WTC11 (cell line): Measurements from ENCODE around the gene MAPK14. TPM values are rescaled to one million over a fixed set of nuclear protein-coding genes. Genes with fewer than 3 reads are reported as not detected.
A peak's percentile ranks its signal among the peaks of the same experiment; 100 is the strongest.
"Not testable (repeated sequence)": the region's sequence is repeated elsewhere in the genome, so short reads cannot be mapped to it uniquely, and the experiment has no call there.

ENCODE experiments used
- ATAC-seq: fragments of 200-7000 bp; cut with Tn5 transposase; 2 replicates; pipeline ENCODE4 v1.10.0; 2021; ENCODE audit warnings: mild to moderate bottlenecking, moderate library complexity
- CTCF ChIA-PET: fragments of 300-600 bp; sonication (Branson Sonifier 250); formaldehyde crosslinking; loops from one replicate; lab custom pipeline; 2021; ENCODE audit warnings: antibody characterized with exemption; lab: Charles Lee
- POLR2A ChIA-PET: fragments of 350-600 bp; sonication (Branson Sonifier 250); formaldehyde crosslinking; loops from one replicate; lab custom pipeline; 2021; ENCODE audit warnings: antibody characterized with exemption; lab: Charles Lee
- DNase-seq: peaks from one replicate; pipeline ENCODE4 v3.0.0; 2021; ENCODE audit warnings: low spot score
- H3K27ac Mint-ChIP-seq: 2 replicates; pipeline ENCODE4 v1.8.0; 2021; ENCODE audit warnings: mixed read lengths
- H3K27me3 Mint-ChIP-seq: 2 replicates; pipeline ENCODE4 v1.8.0; 2021; ENCODE audit warnings: low read depth, mild to moderate bottlenecking, moderate library complexity, mixed read lengths
- H3K36me3 Mint-ChIP-seq: 2 replicates; pipeline ENCODE4 v1.8.0; 2021; ENCODE audit warnings: mixed read lengths
- H3K4me1 Mint-ChIP-seq: 2 replicates; pipeline ENCODE4 v1.8.0; 2022; ENCODE audit warnings: mixed read lengths
- H3K4me3 Mint-ChIP-seq: 2 replicates; pipeline ENCODE4 v1.8.0; 2021; ENCODE audit warnings: mild to moderate bottlenecking, moderate library complexity, mixed read lengths
- H3K9me3 Mint-ChIP-seq: 2 replicates; pipeline ENCODE4 v1.8.0; 2021; ENCODE audit warnings: mixed read lengths
- CBFB ChIP-seq: sonication (generic); formaldehyde crosslinking; IDR thresholded peaks from 2 replicates; pipeline ENCODE4 v1.8.1; 2022; ENCODE audit warnings: mild to moderate bottlenecking, low read depth, missing genetic modification reagents
- ERG ChIP-seq: fragments of 250-450 bp; sonication (Bioruptor Pico); IDR thresholded peaks from 2 replicates; pipeline ENCODE4 v1.8.0; 2021; ENCODE audit warnings: mild to moderate bottlenecking
- ESRRA ChIP-seq: sonication (generic); formaldehyde crosslinking; IDR thresholded peaks from 2 replicates; pipeline ENCODE4 v1.8.1; 2022; ENCODE audit warnings: mild to moderate bottlenecking, missing genetic modification reagents, borderline replicate concordance
- FOXJ3 ChIP-seq: sonication (generic); formaldehyde crosslinking; IDR thresholded peaks from 2 replicates; pipeline ENCODE4 v1.9.0; 2021; ENCODE audit warnings: missing genetic modification reagents, mild to moderate bottlenecking, borderline replicate concordance
- FOXK1 ChIP-seq: sonication (generic); formaldehyde crosslinking; IDR thresholded peaks from 2 replicates; pipeline ENCODE4 v1.8.0; 2022; ENCODE audit warnings: mild to moderate bottlenecking, moderate library complexity, missing genetic modification reagents
- HMGXB4 ChIP-seq: sonication (generic); formaldehyde crosslinking; IDR thresholded peaks from 2 replicates; pipeline ENCODE4 v1.8.1; 2023; ENCODE audit warnings: mild to moderate bottlenecking, moderate library complexity, missing genetic modification reagents
- MYBL2 ChIP-seq: sonication (generic); formaldehyde crosslinking; IDR thresholded peaks from 2 replicates; pipeline ENCODE4 v1.8.1; 2023; ENCODE audit warnings: mild to moderate bottlenecking, moderate library complexity, missing genetic modification reagents
- PRDM15 ChIP-seq: sonication (generic); formaldehyde crosslinking; IDR thresholded peaks from 2 replicates; pipeline ENCODE4 v1.8.0; 2022; ENCODE audit warnings: missing genetic modification reagents
- RELA ChIP-seq: sonication (generic); formaldehyde crosslinking; IDR thresholded peaks from 2 replicates; pipeline ENCODE4 v1.8.1; 2022; ENCODE audit warnings: missing genetic modification reagents, mild to moderate bottlenecking, borderline replicate concordance
- SOX15 ChIP-seq: fragments of 250-450 bp; sonication (Bioruptor Pico); IDR thresholded peaks from 2 replicates; pipeline ENCODE4 v1.9.0; 2021; ENCODE audit warnings: mild to moderate bottlenecking
- TEAD4 ChIP-seq: sonication (generic); formaldehyde crosslinking; IDR thresholded peaks from 2 replicates; pipeline ENCODE4 v1.8.0; 2022; ENCODE audit warnings: mild to moderate bottlenecking, missing genetic modification reagents
- ZNF138 ChIP-seq: sonication (generic); formaldehyde crosslinking; conservative IDR thresholded peaks from 2 replicates; pipeline ENCODE4 v1.8.1; 2022; ENCODE audit warnings: mild to moderate bottlenecking, moderate library complexity, missing genetic modification reagents
- ZNF263 ChIP-seq: sonication (generic); formaldehyde crosslinking; IDR thresholded peaks from 2 replicates; pipeline ENCODE4 v1.8.1; 2022; ENCODE audit warnings: low read depth, mild to moderate bottlenecking, moderate library complexity, missing genetic modification reagents
- ZNF512 ChIP-seq: sonication (generic); formaldehyde crosslinking; IDR thresholded peaks from 2 replicates; pipeline ENCODE4 v1.8.1; 2022; ENCODE audit warnings: missing genetic modification reagents, borderline replicate concordance
- total RNA-seq: library from RNA; stranded (reverse); gene quantifications from 3 replicates; pipeline ENCODE4 v1.2.3, GENCODE V29; 2021

The MAPK14 gene
- total RNA-seq, 1 experiment from 2014 or later, result 34.0 TPM

- no peak for TF ChIP-seq FOXK1 (CRISPR knock-in tag)
- TF ChIP-seq, all 79 proteins: peak for 0
Observed at GRCh38 chr6:35980991-35981645, 46.5 kb upstream of the MAPK14 start (continued).

GRCh38 chr6:35984701-35985100 is 42.9 kb upstream of the MAPK14 start:
- no peaks in the 10 kb centered on the region for H3K36me3 Mint-ChIP-seq
- H3K4me1 Mint-ChIP-seq, result peaks cover 10% of the 10 kb centered on the region
- no peaks in the 10 kb centered on the region; the same call in 1 of the 2 replicates for H3K27me3 Mint-ChIP-seq
- peak overlapping the region; percentile 0; the same call in 1 of the 2 replicates for H3K4me3 Mint-ChIP-seq
- CTCF ChIA-PET, result interaction anchor here (0.6 kb wide), 1 partner anchor 9 kb away, joined by 3 read pairs; no protein-coding TSS in a partner anchor
- peak overlapping the region; percentile 87; the same call in 1 of the 2 replicates for H3K27ac Mint-ChIP-seq
- TF ChIP-seq ZNF512 (CRISPR knock-in tag), result no peak
- H3K9me3 Mint-ChIP-seq, result no peaks in the 10 kb centered on the region
- POLR2A ChIA-PET, result no interaction called here
- ATAC-seq (peak; percentile 81), DNase-seq (no peak)

- CTCF ChIA-PET, result interaction anchor here (0.7 to 1.2 kb wide), 2 partner anchors 45 to 136 kb away, joined by 3 read pairs; no protein-coding TSS in a partner anchor
- not testable (repeated sequence) for ATAC-seq, H3K36me3 Mint-ChIP-seq, H3K9me3 Mint-ChIP-seq, H3K27ac Mint-ChIP-seq, H3K4me3 Mint-ChIP-seq, DNase-seq, H3K27me3 Mint-ChIP-seq
- peaks cover 14% of the 10 kb centered on the region for H3K4me1 Mint-ChIP-seq
- POLR2A ChIA-PET, result interaction anchor here (0.6 kb wide), 1 partner anchor 36 kb away, joined by 3 read pairs; no protein-coding TSS in a partner anchor
Observed at GRCh38 chr6:35988047-35988446, 39.6 kb upstream of the MAPK14 start.

GRCh38 chr6:35993150-35993549 is 34.5 kb upstream of the MAPK14 start:
- ATAC-seq, result peak; percentile 50
- no peak for DNase-seq
- Mint-ChIP-seq H3K9me3 (no peaks in the 10 kb centered on the region), H3K27me3 (no peaks in the 10 kb centered on the region), H3K4me3 (no peak overlapping the region), H3K36me3 (no peaks in the 10 kb centered on the region), H3K27ac (no peak overlapping the region), H3K4me1 (peaks cover 5% of the 10 kb centered on the region; the same call in 1 of the 2 replicates)
- TF ChIP-seq FOXJ3 (CRISPR knock-in tag), result no peak
- TF ChIP-seq RELA (CRISPR knock-in tag), result no peak
- TF ChIP-seq ESRRA (CRISPR knock-in tag), result no peak
- TF ChIP-seq TEAD4 (CRISPR knock-in tag), result no peak
- no peak for TF ChIP-seq HMGXB4 (CRISPR knock-in tag)
- TF ChIP-seq ZNF263 (CRISPR knock-in tag), result no peak
- no peak for TF ChIP-seq ZNF138
- TF ChIP-seq MYBL2, result no peak
- CTCF ChIA-PET, result interaction anchor here (0.5 to 1.5 kb wide), 3 partner anchors 14 to 424 kb away, joined by 3 to 9 read pairs (median 4); partner anchors contain the start of gene MAPK14
- POLR2A ChIA-PET, result interaction anchor here (0.6 to 1.3 kb wide), 4 partner anchors 34 to 364 kb away, joined by 4 to 6 read pairs (median 5); partner anchors contain the start of gene MAPK14

GRCh38 chr6:36000451-36000850 is 27.2 kb upstream of the MAPK14 start:
- Mint-ChIP-seq H3K27ac (no peak overlapping the region), H3K36me3 (no peaks in the 10 kb centered on the region), H3K4me3 (no peak overlapping the region), H3K9me3 (no peaks in the 10 kb centered on the region), H3K27me3 (no peaks in the 10 kb centered on the region), H3K4me1 (no peaks in the 10 kb centered on the region)
- DNase-seq, result no peak
- no peak for TF ChIP-seq SOX15 (CRISPR knock-in tag)
- no peak for TF ChIP-seq ERG
- TF ChIP-seq PRDM15, result no peak
- no peak for TF ChIP-seq CBFB (CRISPR knock-in tag)
- ChIA-PET POLR2A (no interaction called here), CTCF (no interaction called here)
- ATAC-seq, result no peak
